ENCODE measurements around the gene ANKRD44.
"Not testable (repeated sequence)": the region's sequence is repeated elsewhere in the genome, so short reads cannot be mapped to it uniquely, and the experiment has no call there.

The ANKRD44 gene

GRCh38 chr2:197256547-197257170 lies 53.9 kb downstream of the ANKRD44 start:
- no peak for DNase-seq

- no peak for DNase-seq
These were observed 54.6 kb downstream of the ANKRD44 start for GRCh38 chr2:197256021-197256420.

- no peak for DNase-seq
These were observed 55.0 kb downstream of the ANKRD44 start for GRCh38 chr2:197255543-197255942.

GRCh38 chr2:197254776-197255530 lies 55.6 kb downstream of the ANKRD44 start:
- no peak for DNase-seq

- no peak for DNase-seq
These were observed 59.0 kb downstream of the ANKRD44 start for GRCh38 chr2:197251576-197251975.

GRCh38 chr2:197251163-197251562 lies 59.4 kb downstream of the ANKRD44 start:
- no peak for DNase-seq

GRCh38 chr2:197250084-197250397 lies 60.5 kb downstream of the ANKRD44 start:
- DNase-seq: no peak

GRCh38 chr2:197249381-197250083 lies 61.0 kb downstream of the ANKRD44 start:
- DNase-seq: no peak

- no peak for DNase-seq
These were observed 62.0 kb downstream of the ANKRD44 start for GRCh38 chr2:197248623-197249022.

- DNase-seq: no peak
These were observed 62.6 kb downstream of the ANKRD44 start for GRCh38 chr2:197248001-197248401.

GRCh38 chr2:197247083-197247482 lies 63.5 kb downstream of the ANKRD44 start:
- no peak for DNase-seq

- DNase-seq: no peak
These were observed 64.5 kb downstream of the ANKRD44 start for GRCh38 chr2:197245829-197246804.

GRCh38 chr2:197244349-197244748 lies 66.2 kb downstream of the ANKRD44 start:
- no peak for DNase-seq

- DNase-seq: no peak
These were observed 67.9 kb downstream of the ANKRD44 start for GRCh38 chr2:197242719-197243118.

GRCh38 chr2:197241596-197241995 lies 69.0 kb downstream of the ANKRD44 start:
- no peak for DNase-seq

GRCh38 chr2:197241153-197241552 lies 69.4 kb downstream of the ANKRD44 start:
- no peak for DNase-seq

GRCh38 chr2:197240421-197241041 lies 70.0 kb downstream of the ANKRD44 start:
- DNase-seq: no peak

- DNase-seq: not testable (repeated sequence)
These were observed 70.6 kb downstream of the ANKRD44 start for GRCh38 chr2:197240018-197240417.

- DNase-seq: no peak
These were observed 71.1 kb downstream of the ANKRD44 start for GRCh38 chr2:197239434-197239833.

- no peak for DNase-seq
These were observed 72.6 kb downstream of the ANKRD44 start for GRCh38 chr2:197238043-197238365.

GRCh38 chr2:197237291-197238042 lies 73.1 kb downstream of the ANKRD44 start:
- no peak for DNase-seq

GRCh38 chr2:197236816-197237215 lies 73.8 kb downstream of the ANKRD44 start:
- no peak for DNase-seq

Data from NCI-H748 treated with DMSO at 0.1 percent for 48 hours (cell line).